HG03439 (cell line): ENCODE data around the gene ERGIC3.
"Not testable (repeated sequence)": the region's sequence is repeated elsewhere in the genome, so short reads cannot be mapped to it uniquely, and the experiment has no call there.

ENCODE experiments used
- ATAC-seq: cut with Tn5 transposase; IDR thresholded peaks from one replicate; pipeline ENCODE4 v1.9.1; 2021; ENCODE audit warnings: mild to moderate bottlenecking, moderate library complexity; ENCODE audit not compliant: unreplicated experiment

The ERGIC3 gene

GRCh38 chr20:35517767-35518166 is 24.1 kb upstream of the ERGIC3 start:
- ATAC-seq: not testable (repeated sequence)

GRCh38 chr20:35518955-35519354 is 22.9 kb upstream of the ERGIC3 start:
- ATAC-seq: no peak

- ATAC-seq: no peak
These were observed 18.5 kb upstream of the ERGIC3 start for GRCh38 chr20:35523298-35523888.

GRCh38 chr20:35525639-35526038 is 16.2 kb upstream of the ERGIC3 start:
- no peak for ATAC-seq

- ATAC-seq: no peak
These were observed 14.6 kb upstream of the ERGIC3 start for GRCh38 chr20:35527122-35527769.

GRCh38 chr20:35529552-35529951 is 12.3 kb upstream of the ERGIC3 start, which contains the start of gene C20orf173:
C20orf173 (minus strand) TSS chr20:35529652; CDS start chr20:35529373, 279 bp downstream.
- ATAC-seq: no peak

- ATAC-seq: peak; percentile 44
These were observed 2.1 kb upstream of the ERGIC3 start for GRCh38 chr20:35539756-35540212.

GRCh38 chr20:35541118-35541782 is 628 bp upstream of the ERGIC3 start:
- peak; percentile 4 for ATAC-seq

GRCh38 chr20:35542990-35543389 is 1.1 kb downstream of the ERGIC3 start:
- no peak for ATAC-seq

- no peak for ATAC-seq
These were observed 2.6 kb downstream of the ERGIC3 start for GRCh38 chr20:35544436-35544835.

- not testable (repeated sequence) for ATAC-seq
These were observed 3.1 kb downstream of the ERGIC3 start for GRCh38 chr20:35544941-35545340.

- no peak for ATAC-seq
These were observed 4.2 kb downstream of the ERGIC3 start for GRCh38 chr20:35546127-35546526.

GRCh38 chr20:35547329-35547728 is 5.5 kb downstream of the ERGIC3 start:
- ATAC-seq: no peak

GRCh38 chr20:35551503-35551902 is 9.6 kb downstream of the ERGIC3 start:
- ATAC-seq: no peak

GRCh38 chr20:35552914-35553313 is 11.0 kb downstream of the ERGIC3 start:
- ATAC-seq: no peak

- not testable (repeated sequence) for ATAC-seq
These were observed 13.6 kb downstream of the ERGIC3 start for GRCh38 chr20:35555461-35555860.

GRCh38 chr20:35555951-35556645 is 14.2 kb downstream of the ERGIC3 start:
- no peak for ATAC-seq

- no peak for ATAC-seq
These were observed 15.0 kb downstream of the ERGIC3 start for GRCh38 chr20:35556871-35557270.

- no peak for ATAC-seq
These were observed 16.6 kb downstream of the ERGIC3 start for GRCh38 chr20:35558451-35558850.

GRCh38 chr20:35559042-35559693 is 17.3 kb downstream of the ERGIC3 start:
- ATAC-seq: no peak

- ATAC-seq: no peak
These were observed 18.2 kb downstream of the ERGIC3 start for GRCh38 chr20:35560105-35560511.
